ENCODE data around the gene PTPRM.

DNA sequence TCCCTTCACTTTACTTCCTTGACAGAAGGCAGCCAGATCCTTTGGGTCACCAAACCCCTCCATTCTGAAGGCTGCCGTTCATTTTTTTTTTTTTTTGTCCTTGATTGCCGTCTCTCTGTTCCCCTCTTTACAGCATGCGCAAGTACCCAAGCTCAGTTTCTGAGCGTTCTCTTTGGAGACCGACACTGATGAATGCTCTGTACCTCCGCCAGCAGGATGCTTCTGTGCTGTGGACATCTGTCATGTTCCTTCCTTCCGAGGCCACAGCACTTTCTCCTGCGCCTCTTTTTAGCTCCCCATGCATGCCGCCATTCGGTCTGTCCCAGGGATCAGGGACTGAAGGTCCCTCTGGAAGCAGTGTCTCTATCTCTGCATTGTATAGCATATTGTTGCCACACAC is 763.5 kb downstream of the PTPRM start:
- TF ChIP-seq CTCF (IDR thresholded peaks at IDR 0.05; ENCODE audit: low read depth, low read length) (no peak), MAX (IDR thresholded peaks at IDR 0.05; ENCODE audit: low read depth, low read length) (no peak), POLR2A (IDR thresholded peaks at IDR 0.05; ENCODE audit: extremely low read depth, insufficient read length) (no peak), MYC (IDR thresholded peaks at IDR 0.05; ENCODE audit: low read depth, low read length) (no peak)
